ENCODE measurements around the gene ADRA2B. TPM values are rescaled to one million over a fixed set of nuclear protein-coding genes. Genes with fewer than 3 reads are reported as not detected.
"Not testable (repeated sequence)": the region's sequence is repeated elsewhere in the genome, so short reads cannot be mapped to it uniquely, and the experiment has no call there.

Gene ADRA2B
- total RNA-seq, 1 experiment from 2014 or later, result 4.7 TPM

GRCh38 chr2:96088340-96089335 is 27.7 kb downstream of the ADRA2B start (continued):
- TF ChIP-seq, protein P1, sequence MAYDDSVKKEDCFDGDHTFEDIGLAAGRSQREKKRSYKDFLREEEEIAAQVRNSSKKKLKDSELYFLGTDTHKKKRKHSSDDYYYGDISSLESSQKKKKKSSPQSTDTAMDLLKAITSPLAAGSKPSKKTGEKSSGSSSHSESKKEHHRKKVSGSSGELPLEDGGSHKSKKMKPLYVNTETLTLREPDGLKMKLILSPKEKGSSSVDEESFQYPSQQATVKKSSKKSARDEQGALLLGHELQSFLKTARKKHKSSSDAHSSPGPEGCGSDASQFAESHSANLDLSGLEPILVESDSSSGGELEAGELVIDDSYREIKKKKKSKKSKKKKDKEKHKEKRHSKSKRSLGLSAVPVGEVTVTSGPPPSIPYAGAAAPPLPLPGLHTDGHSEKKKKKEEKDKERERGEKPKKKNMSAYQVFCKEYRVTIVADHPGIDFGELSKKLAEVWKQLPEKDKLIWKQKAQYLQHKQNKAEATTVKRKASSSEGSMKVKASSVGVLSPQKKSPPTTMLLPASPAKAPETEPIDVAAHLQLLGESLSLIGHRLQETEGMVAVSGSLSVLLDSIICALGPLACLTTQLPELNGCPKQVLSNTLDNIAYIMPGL (CRISPR knock-in tag; IDR thresholded peaks at IDR 0.05), result no peak

DNA sequence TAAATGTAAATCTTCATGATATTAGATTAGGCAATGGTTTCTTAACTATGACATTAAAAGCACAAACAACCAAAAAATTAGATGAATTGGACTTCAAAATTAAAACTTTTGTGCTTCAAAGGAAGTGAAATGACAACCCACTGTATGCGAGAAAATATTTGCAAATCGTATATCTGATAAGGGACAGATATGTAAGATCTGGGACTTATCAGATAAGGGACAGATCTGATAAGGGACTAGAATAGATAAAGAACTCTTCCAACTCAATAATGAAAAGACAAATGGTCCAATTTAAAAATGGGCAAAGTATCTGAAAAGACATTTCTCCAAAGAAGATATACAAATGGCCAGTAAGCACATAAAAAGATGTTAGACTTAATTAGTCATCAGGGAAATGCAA is 29.2 kb downstream of the ADRA2B start:
- POLR2A ChIA-PET, result no interaction called here
- H3K27me3 Mint-ChIP-seq (ENCODE audit: low read depth), result no peaks in the 10 kb centered on the region
- H3K9me3 Mint-ChIP-seq, result peaks cover 6% of the 10 kb centered on the region
- no peak overlapping the region for H3K4me3 Mint-ChIP-seq
- TF ChIP-seq OVOL2 (CRISPR knock-in tag; IDR thresholded peaks at IDR 0.05; ENCODE audit: borderline replicate concordance) (no peak), CREB1 (CRISPR knock-in tag; IDR thresholded peaks at IDR 0.05) (no peak), ATF1 (CRISPR knock-in tag; IDR thresholded peaks at IDR 0.05) (no peak), TEAD1 (CRISPR knock-in tag; IDR thresholded peaks at IDR 0.05) (no peak)
- H3K4me1 Mint-ChIP-seq, result peaks cover 16% of the 10 kb centered on the region
- ATAC-seq (no peak), DNase-seq (ENCODE audit: low spot score) (no peak)
- CTCF ChIA-PET, result no interaction called here
- no peak overlapping the region for H3K27ac Mint-ChIP-seq
- H3K36me3 Mint-ChIP-seq, result no peaks in the 10 kb centered on the region

DNA sequence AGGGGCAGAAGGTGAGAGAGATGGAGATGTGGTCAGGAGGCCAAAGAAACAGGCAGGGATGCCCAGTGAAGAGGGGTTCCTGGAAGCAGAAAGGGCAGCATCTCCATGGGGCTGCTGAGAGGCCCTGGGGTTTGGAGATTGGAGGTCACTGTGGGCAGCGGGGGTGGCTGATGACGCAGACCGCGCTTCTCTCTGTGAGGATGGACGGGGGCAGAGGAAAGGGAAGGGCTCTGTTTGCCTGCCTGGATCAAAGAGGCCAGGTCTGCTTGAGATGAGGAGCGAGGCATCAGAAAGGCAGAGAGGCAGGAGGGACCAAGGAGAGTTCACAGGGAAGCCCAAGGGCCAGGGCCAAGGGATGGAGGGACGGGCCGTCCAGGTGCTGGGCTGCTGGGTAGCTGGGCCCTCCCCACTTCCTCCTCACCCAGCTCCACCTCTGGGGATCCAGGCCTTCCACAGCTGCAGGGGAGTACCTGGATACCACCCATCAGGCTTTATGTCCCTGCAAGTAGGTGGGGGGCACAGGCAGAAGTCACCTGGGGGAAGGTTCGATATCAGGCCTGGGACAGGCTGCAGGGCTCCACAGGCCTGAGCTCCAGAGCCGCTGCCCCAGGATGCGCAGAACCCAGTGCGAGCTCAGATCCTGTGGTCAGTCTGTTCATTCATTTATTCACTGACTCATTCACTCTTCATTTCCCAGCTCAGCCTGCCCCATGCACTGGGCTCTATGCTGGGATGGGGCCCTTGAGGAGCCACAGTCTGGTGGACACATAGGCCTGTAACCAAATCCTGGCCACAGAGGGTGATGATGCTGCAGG is 30.6 kb downstream of the ADRA2B start:
- no peak for TF ChIP-seq ZNF423 (CRISPR knock-in tag; IDR thresholded peaks at IDR 0.05)
- no peak for TF ChIP-seq E2F1 (CRISPR knock-in tag; IDR thresholded peaks at IDR 0.05)
- no peak for TF ChIP-seq ZNF532 (CRISPR knock-in tag; IDR thresholded peaks at IDR 0.05; ENCODE audit: borderline replicate concordance)
- TF ChIP-seq FOXJ3 (CRISPR knock-in tag; IDR thresholded peaks at IDR 0.05; ENCODE audit: borderline replicate concordance), result no peak
- TF ChIP-seq, protein P2, sequence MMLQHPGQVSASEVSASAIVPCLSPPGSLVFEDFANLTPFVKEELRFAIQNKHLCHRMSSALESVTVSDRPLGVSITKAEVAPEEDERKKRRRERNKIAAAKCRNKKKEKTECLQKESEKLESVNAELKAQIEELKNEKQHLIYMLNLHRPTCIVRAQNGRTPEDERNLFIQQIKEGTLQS (CRISPR knock-in tag; conservative IDR thresholded peaks at IDR 0.05), result no peak
- Mint-ChIP-seq H3K36me3 (no peaks in the 10 kb centered on the region), H3K4me3 (no peak overlapping the region), H3K27me3 (ENCODE audit: low read depth) (no peaks in the 10 kb centered on the region), H3K9me3 (peaks cover 7% of the 10 kb centered on the region), H3K27ac (no peak overlapping the region), H3K4me1 (peaks cover 8% of the 10 kb centered on the region)
- peak; percentile 4 for DNase-seq (ENCODE audit: low spot score)
- ATAC-seq, result no peak
- POLR2A ChIA-PET, result no interaction called here
- CTCF ChIA-PET, result interaction anchor here (1.0 kb wide), 1 partner anchor 33 kb away, joined by 3 read pairs; no protein-coding TSS in a partner anchor

DNA sequence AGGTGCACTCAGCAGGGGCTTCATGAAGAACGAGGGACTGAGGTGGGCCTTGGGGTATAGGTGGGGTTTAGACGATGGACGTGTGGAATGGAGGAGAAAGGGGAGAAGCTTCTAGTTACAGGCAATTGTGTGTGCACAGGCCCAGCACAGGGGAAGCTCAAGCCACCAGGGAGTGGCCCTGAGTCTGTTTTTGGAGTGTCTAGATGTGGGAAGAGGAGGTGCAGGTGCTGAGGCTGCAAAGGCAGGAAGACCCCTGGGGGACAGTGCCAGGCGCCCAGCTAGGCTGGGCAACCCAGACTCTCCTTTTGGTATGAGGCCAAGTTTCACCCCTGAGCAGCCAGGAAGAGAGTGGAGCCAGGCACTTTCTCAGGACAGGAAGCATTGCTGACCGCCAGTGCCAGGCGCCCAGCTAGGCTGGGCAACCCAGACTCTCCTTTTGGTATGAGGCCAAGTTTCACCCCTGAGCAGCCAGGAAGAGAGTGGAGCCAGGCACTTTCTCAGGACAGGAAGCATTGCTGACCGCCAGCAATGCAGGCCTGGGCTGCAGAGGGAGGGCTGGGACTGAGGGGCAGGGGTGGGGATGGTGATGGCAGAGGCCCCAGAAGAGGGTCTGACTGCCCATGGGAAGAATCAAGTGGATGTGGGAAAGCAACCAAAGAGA is 31.4 kb downstream of the ADRA2B start:
- DNase-seq (ENCODE audit: low spot score); H3K27ac Mint-ChIP-seq; ATAC-seq; H3K4me3 Mint-ChIP-seq; CTCF ChIA-PET; POLR2A ChIA-PET; H3K27me3 Mint-ChIP-seq (ENCODE audit: low read depth); H3K36me3 Mint-ChIP-seq; H3K4me1 Mint-ChIP-seq: not testable (repeated sequence)
- peaks cover 10% of the 10 kb centered on the region for H3K9me3 Mint-ChIP-seq

All from WTC11 (cell line).